GM08714 (cell line): ENCODE data around the gene NRN1.
"Not testable (repeated sequence)": the region's sequence is repeated elsewhere in the genome, so short reads cannot be mapped to it uniquely, and the experiment has no call there.

Source experiments
- H3K4me3 ChIP-seq: fragments of 200-500 bp; sonication (Bioruptor generic); 2 replicates; pipeline ENCODE4 v1.5.1; 2014; ENCODE audit warnings: mild to moderate bottlenecking, low read length, inconsistent platforms
- ZNF274 ChIP-seq: IDR thresholded peaks from 2 replicates; pipeline ENCODE4 v1.6.1; 2012; ENCODE audit warnings: mild to moderate bottlenecking, low read depth, low read length

Gene NRN1

GRCh38 chr6:5979650-5980420, 26.9 kb downstream of the NRN1 start:
- H3K4me3 ChIP-seq: no peak overlapping the region

GRCh38 chr6:5976811-5977210, 29.9 kb downstream of the NRN1 start:
- H3K4me3 ChIP-seq: no peak overlapping the region
- TF ChIP-seq ZNF274: no peak

More at GRCh38 chr6:5979650-5980420, 26.9 kb downstream of the NRN1 start:
- no peak for TF ChIP-seq ZNF274

- TF ChIP-seq ZNF274: no peak
- no peak overlapping the region for H3K4me3 ChIP-seq
These were observed 37.6 kb downstream of the NRN1 start for GRCh38 chr6:5968817-5969734.

- not testable (repeated sequence) for H3K4me3 ChIP-seq
These were observed 38.7 kb downstream of the NRN1 start for GRCh38 chr6:5968036-5968435.

- TF ChIP-seq ZNF274: no peak
These were observed 39.1 kb downstream of the NRN1 start for GRCh38 chr6:5967594-5967993.

GRCh38 chr6:5962794-5963193, 43.9 kb downstream of the NRN1 start:
- no peak for TF ChIP-seq ZNF274

More at GRCh38 chr6:5967594-5967993, 39.1 kb downstream of the NRN1 start:
- no peak overlapping the region for H3K4me3 ChIP-seq

GRCh38 chr6:5961836-5962235, 44.9 kb downstream of the NRN1 start:
- H3K4me3 ChIP-seq: no peak overlapping the region
- no peak for TF ChIP-seq ZNF274

More at GRCh38 chr6:5962794-5963193, 43.9 kb downstream of the NRN1 start:
- no peak overlapping the region for H3K4me3 ChIP-seq

GRCh38 chr6:5960456-5960855, 46.3 kb downstream of the NRN1 start:
- TF ChIP-seq ZNF274: no peak
- no peak overlapping the region for H3K4me3 ChIP-seq

GRCh38 chr6:5958921-5959320, 47.8 kb downstream of the NRN1 start:
- TF ChIP-seq ZNF274: no peak
- H3K4me3 ChIP-seq: no peak overlapping the region

GRCh38 chr6:5956939-5957338, 49.8 kb downstream of the NRN1 start:
- H3K4me3 ChIP-seq: no peak overlapping the region

GRCh38 chr6:5950361-5950785, 56.4 kb downstream of the NRN1 start:
- H3K4me3 ChIP-seq: no peak overlapping the region
- no peak for TF ChIP-seq ZNF274

More at GRCh38 chr6:5956939-5957338, 49.8 kb downstream of the NRN1 start:
- no peak for TF ChIP-seq ZNF274
